CD4-positive, alpha-beta T cell (primary cell): ENCODE results near the gene TICRR. TPM values are rescaled to one million over a fixed set of nuclear protein-coding genes. Genes with fewer than 3 reads are reported as not detected.

Source experiments
- ATAC-seq: fragments of 200-7000 bp; cut with Tn5 transposase; one replicate; pipeline ENCODE4 v1.10.0; 2022; ENCODE audit warnings: mild to moderate bottlenecking; ENCODE audit not compliant: poor library complexity
- CTCF ChIA-PET: fragments of 350-600 bp; sonication (Branson Sonifier 250); formaldehyde crosslinking; loops from one replicate; lab custom pipeline; 2021; ENCODE audit warnings: antibody characterized with exemption, inconsistent platforms; lab: Charles Lee
- POLR2A ChIA-PET: fragments of 350-600 bp; sonication (Branson Sonifier 250); formaldehyde crosslinking; loops from one replicate; lab custom pipeline; 2021; ENCODE audit warnings: antibody characterized with exemption, inconsistent platforms; lab: Charles Lee
- DNase-seq, 14 experiments: peaks; one replicate each; pipeline ENCODE4 v3.0.0-alpha.2; 2013 to 2020; ENCODE audit warnings: mixed read lengths in 2 of 14
- H3K27ac ChIP-seq, 2 donors: one replicate each; pipeline versions ENCODE4 v1.5.1 to v1.7.0; 2013; ENCODE audit warnings: low read length in 2 of 2, low read depth in 1 of 2, mild to moderate bottlenecking in 1 of 2
- H3K27me3 ChIP-seq, 2 experiments: 1 replicate in 1 of 2; 2 replicates in 1 of 2; pipeline versions ENCODE4 v1.6.1 to v1.7.0; 2013; ENCODE audit warnings: low read length in 2 of 2, control low read depth in 1 of 2, mild to moderate bottlenecking in 1 of 2, moderate library complexity in 1 of 2; ENCODE audit not compliant: insufficient read depth in 2 of 2, control insufficient read depth in 1 of 2
- H3K36me3 ChIP-seq: one replicate; pipeline ENCODE4 v1.6.1; 2013; ENCODE audit warnings: low read length, control low read depth; ENCODE audit not compliant: insufficient read depth
- H3K4me1 ChIP-seq: one replicate; pipeline ENCODE4 v1.6.1; 2013; ENCODE audit warnings: low read length, control low read depth; ENCODE audit not compliant: insufficient read depth
- H3K4me3 ChIP-seq: one replicate; pipeline ENCODE4 v1.5.1; 2013; ENCODE audit warnings: mild to moderate bottlenecking, low read length, moderate library complexity
- H3K9me3 ChIP-seq, 2 experiments: 1 replicate in 1 of 2; 2 replicates in 1 of 2; pipeline versions ENCODE4 v1.6.1 to v1.7.0; 2013; ENCODE audit warnings: low read length in 2 of 2, mild to moderate bottlenecking in 2 of 2, control low read depth in 1 of 2, moderate library complexity in 1 of 2; ENCODE audit not compliant: control insufficient read depth in 1 of 2, insufficient read depth in 1 of 2
- H3K27ac Mint-ChIP-seq: one replicate; pipeline ENCODE4 v1.8.0; 2020; ENCODE audit warnings: mixed read lengths
- H3K27me3 Mint-ChIP-seq: one replicate; pipeline ENCODE4 v1.8.0; 2021; ENCODE audit warnings: mixed read lengths
- H3K36me3 Mint-ChIP-seq: one replicate; pipeline ENCODE4 v1.8.0; 2021; ENCODE audit warnings: low read depth, mixed read lengths
- H3K4me1 Mint-ChIP-seq: one replicate; pipeline ENCODE4 v1.8.0; 2021; ENCODE audit warnings: low read depth, mixed read lengths
- H3K4me3 Mint-ChIP-seq: one replicate; pipeline ENCODE4 v1.8.0; 2020; ENCODE audit warnings: mild to moderate bottlenecking, mixed read lengths
- H3K9me3 Mint-ChIP-seq: one replicate; pipeline ENCODE4 v1.8.0; 2020; ENCODE audit warnings: mixed read lengths
- CTCF ChIP-seq: fragments of 200-600 bp; IDR thresholded peaks from one replicate; pipeline ENCODE4 v1.8.0; 2022; ENCODE audit warnings: antibody characterized with exemption, mild to moderate bottlenecking
- intact Hi-C, 2 experiments: fragments of 100-400 bp; cut with DNase I in 1 of 2; cut with micrococcal nuclease in 1 of 2; formaldehyde crosslinking; loops; one replicate each; pipeline versions ENCODE4 v1.15.1 to v1.9.0; 2023 to 2025; cut with DNase I, micrococcal nuclease
- total RNA-seq, 174 experiments: library from RNA in 2 of 174; stranded (reverse) in 2 of 174; gene quantifications; one replicate each; pipeline ENCODE4 v1.2.3 and lab custom pipeline; 2021 to 2026

TICRR gene
- total RNA-seq, 2 experiments from 2014 or later, result 0.05 to 0.06 TPM

DNA sequence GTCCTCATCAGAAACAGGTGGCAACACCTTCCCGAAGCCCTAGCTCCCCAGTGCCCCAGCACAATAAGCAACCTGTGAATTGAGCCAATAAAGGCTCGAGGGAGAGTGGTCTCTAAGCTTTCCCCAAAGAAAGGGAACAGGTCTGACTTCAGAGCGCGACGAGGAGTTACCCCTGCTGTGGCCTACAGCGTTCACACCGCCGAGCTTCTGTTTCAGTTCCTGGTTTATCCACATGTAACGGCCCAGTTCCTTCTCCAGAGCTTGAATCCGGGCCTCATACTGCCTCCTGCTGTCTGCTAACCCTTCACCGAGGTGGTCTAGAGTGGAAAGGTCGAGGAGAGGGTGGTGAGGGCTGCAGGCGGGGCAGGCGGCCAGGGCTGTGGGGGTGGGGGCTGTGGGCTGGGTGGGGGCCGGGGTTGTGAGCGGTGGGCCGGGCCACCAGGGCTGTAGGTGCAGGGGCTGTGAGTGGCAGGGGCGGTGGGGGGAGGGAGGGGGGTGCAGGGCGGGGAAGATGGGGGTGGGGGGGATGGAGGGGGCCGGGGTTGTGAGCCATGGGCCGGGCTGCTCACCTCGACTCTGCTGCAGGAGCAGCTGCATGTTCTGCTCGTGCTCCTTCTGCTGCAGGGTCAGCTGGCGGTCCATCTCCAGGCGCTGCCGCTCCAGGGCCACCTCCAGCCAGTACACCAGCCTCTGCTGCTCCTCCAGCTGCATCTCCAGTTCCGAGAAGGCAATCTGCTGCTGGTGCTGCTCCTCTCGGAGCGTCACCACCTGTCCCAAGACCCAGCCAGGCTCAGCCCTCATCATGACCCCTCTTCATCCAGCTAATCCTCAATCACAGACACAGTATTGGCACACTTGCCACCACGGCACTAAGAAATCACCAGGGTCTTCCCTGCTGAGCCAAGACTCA is 53.8 kb downstream of the TICRR start:
- H3K27me3 Mint-ChIP-seq, result no peaks in the 10 kb centered on the region
- no peak for DNase-seq
- Histone ChIP-seq H3K36me3 (no peaks in the 10 kb centered on the region), H3K27me3 (no peaks in the 10 kb centered on the region), H3K4me1 (no peaks in the 10 kb centered on the region), H3K27ac (no peak overlapping the region), H3K9me3 (peaks cover 0 to 14% of the 10 kb centered on the region in 2 experiments), H3K4me3 (no peak overlapping the region)
- intact Hi-C loops, result no loop called here
- H3K27ac Mint-ChIP-seq, result no peak overlapping the region
- no peaks in the 10 kb centered on the region for H3K9me3 Mint-ChIP-seq
- H3K36me3 Mint-ChIP-seq, result no peaks in the 10 kb centered on the region
- H3K4me1 Mint-ChIP-seq, result no peaks in the 10 kb centered on the region
- ChIA-PET POLR2A (no interaction called here), CTCF (no interaction called here)
- no peak for TF ChIP-seq CTCF
- ATAC-seq, result no peak
- H3K4me3 Mint-ChIP-seq, result no peak overlapping the region

DNA sequence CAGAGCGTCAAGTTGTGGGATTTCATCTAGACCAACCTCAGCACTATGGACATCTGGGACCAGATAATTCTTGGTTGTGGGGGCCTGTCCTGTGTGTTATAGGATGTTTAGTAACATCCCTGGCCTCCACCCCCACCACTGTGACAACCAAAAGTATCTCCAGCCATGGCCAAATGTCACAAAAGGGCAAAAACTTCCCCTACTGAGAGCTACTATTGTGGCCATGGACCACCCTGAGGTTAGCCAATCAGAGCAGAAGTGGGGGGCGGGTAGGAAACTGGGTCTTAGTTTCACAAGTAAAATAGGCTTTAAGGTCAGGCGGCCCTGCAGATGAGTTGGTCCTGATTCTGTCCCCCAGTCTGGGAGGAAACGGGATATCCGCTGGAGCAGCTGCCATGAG is 54.6 kb downstream of the TICRR start:
- no peak for ATAC-seq
- DNase-seq, result no peak
- Histone ChIP-seq H3K4me1 (no peaks in the 10 kb centered on the region), H3K36me3 (no peaks in the 10 kb centered on the region), H3K27ac (no peak overlapping the region), H3K27me3 (no peaks in the 10 kb centered on the region), H3K9me3 (peaks cover 0 to 20% of the 10 kb centered on the region in 2 experiments), H3K4me3 (no peak overlapping the region)
- Mint-ChIP-seq H3K4me3 (no peak overlapping the region), H3K27me3 (no peaks in the 10 kb centered on the region), H3K36me3 (no peaks in the 10 kb centered on the region), H3K9me3 (no peaks in the 10 kb centered on the region), H3K4me1 (no peaks in the 10 kb centered on the region), H3K27ac (no peak overlapping the region)
- CTCF ChIA-PET, result no interaction called here
- POLR2A ChIA-PET, result no interaction called here
- no peak for TF ChIP-seq CTCF
- intact Hi-C loops, result no loop called here

DNA sequence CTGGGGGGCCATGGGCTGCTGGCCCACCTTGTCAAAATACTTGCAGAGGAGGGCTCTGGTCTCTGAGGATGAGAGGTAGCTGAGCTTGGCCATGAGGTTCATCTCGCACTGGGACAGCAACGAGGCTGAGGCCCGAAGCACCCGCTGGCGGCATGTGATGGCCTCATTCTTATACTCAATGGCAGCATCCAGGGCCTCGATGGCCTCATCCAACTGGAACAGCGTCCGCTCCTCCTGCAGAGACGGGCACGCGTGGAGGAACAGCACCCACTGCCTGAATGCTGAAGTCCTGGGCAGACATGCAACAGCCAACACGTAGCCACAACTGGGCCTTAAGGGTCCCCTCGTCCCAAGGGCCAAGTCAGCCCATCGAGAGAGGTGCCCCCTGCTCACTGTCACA is 55.0 kb downstream of the TICRR start:
- Histone ChIP-seq H3K36me3 (no peaks in the 10 kb centered on the region), H3K27me3 (no peaks in the 10 kb centered on the region), H3K27ac (no peak overlapping the region), H3K4me1 (no peaks in the 10 kb centered on the region), H3K4me3 (no peak overlapping the region), H3K9me3 (peaks cover 0 to 20% of the 10 kb centered on the region in 2 experiments)
- no peaks in the 10 kb centered on the region for H3K9me3 Mint-ChIP-seq
- no peak for TF ChIP-seq CTCF
- no peaks in the 10 kb centered on the region for H3K4me1 Mint-ChIP-seq
- ChIA-PET CTCF (no interaction called here), POLR2A (no interaction called here)
- H3K27ac Mint-ChIP-seq, result no peak overlapping the region
- no peak overlapping the region for H3K4me3 Mint-ChIP-seq
- H3K36me3 Mint-ChIP-seq, result no peaks in the 10 kb centered on the region
- no peaks in the 10 kb centered on the region for H3K27me3 Mint-ChIP-seq
- intact Hi-C loops, result no loop called here
- DNase-seq, result no peak
- no peak for ATAC-seq
